Panc1 (cell line): Measurements from ENCODE around the gene ENTHD1. TPM values are rescaled to one million over a fixed set of nuclear protein-coding genes. Genes with fewer than 3 reads are reported as not detected.

Source experiments
- ATAC-seq: fragments of 200-7000 bp; cut with Tn5 transposase; 2 replicates; pipeline ENCODE4 v1.9.1; 2020; ENCODE audit warnings: mild to moderate bottlenecking, moderate library complexity
- BruUV-seq: library from RNA; stranded (reverse); fragments of 400-500 nt; replicated peaks from 2 replicates; lab custom pipeline; 2021; lab: Mats Ljungman, UMichigan
- CTCF ChIA-PET: fragments of 300-600 bp; sonication (Branson Sonifier 250); formaldehyde crosslinking; loops from one replicate; lab custom pipeline; 2022; ENCODE audit warnings: antibody characterized with exemption; lab: Charles Lee
- POLR2A ChIA-PET: fragments of 300-600 bp; sonication (Branson Sonifier 250); formaldehyde crosslinking; loops from one replicate; lab custom pipeline; 2022; ENCODE audit warnings: antibody characterized with exemption; lab: Charles Lee
- DNase-seq: peaks from one replicate; pipeline ENCODE4 v3.0.0-alpha.2; 2010; ENCODE audit warnings: low read depth, low spot score
- H3K27ac ChIP-seq: 2 replicates; pipeline ENCODE4 v1.5.1; 2011; ENCODE audit warnings: mild to moderate bottlenecking, low read length, inconsistent platforms
- H3K27me3 ChIP-seq: fragments of 200-500 bp; sonication (Bioruptor generic); 2 replicates; pipeline ENCODE4 v1.6.0; 2014; ENCODE audit warnings: low read length, inconsistent platforms; ENCODE audit not compliant: control insufficient read depth, insufficient read depth
- H3K36me3 ChIP-seq: fragments of 200-500 bp; sonication (Bioruptor generic); 2 replicates; pipeline ENCODE4 v1.5.1; 2014; ENCODE audit warnings: inconsistent platforms, mild to moderate bottlenecking, low read length, moderate library complexity; ENCODE audit not compliant: control insufficient read depth, insufficient read depth
- H3K4me1 ChIP-seq: 2 replicates; pipeline ENCODE4 v1.5.1; 2011; ENCODE audit warnings: inconsistent platforms, mild to moderate bottlenecking, low read length, moderate library complexity; ENCODE audit not compliant: control insufficient read depth, insufficient read depth
- H3K4me3 ChIP-seq, 2 experiments: 2 replicates each; pipeline ENCODE4 v1.5.1; 2011 to 2012; ENCODE audit warnings: low read depth in 2 of 2, low read length in 2 of 2, mild to moderate bottlenecking in 2 of 2, inconsistent platforms in 1 of 2, moderate library complexity in 1 of 2
- H3K9me3 ChIP-seq: fragments of 200-500 bp; sonication (Bioruptor generic); 2 replicates; pipeline ENCODE4 v1.5.1; 2014; ENCODE audit warnings: low read depth, mild to moderate bottlenecking, inconsistent platforms, low read length, moderate library complexity; ENCODE audit not compliant: control insufficient read depth, insufficient read depth
- POLR2AphosphoS5 ChIP-seq: IDR thresholded peaks from 2 replicates; pipeline ENCODE4 v1.6.1; 2012; ENCODE audit warnings: mild to moderate bottlenecking, low read depth, low read length, moderate library complexity
- SIN3A ChIP-seq: IDR thresholded peaks from 2 replicates; pipeline ENCODE4 v1.6.1; 2012; ENCODE audit warnings: low read depth, mild to moderate bottlenecking, low read length, moderate library complexity, borderline replicate concordance; ENCODE audit not compliant: insufficient read depth
- TCF7L2 ChIP-seq: IDR thresholded peaks from 2 replicates; pipeline ENCODE4 v1.6.1; 2011; ENCODE audit warnings: mild to moderate bottlenecking, low read depth, low read length, inconsistent platforms
- in situ Hi-C: cut with HindIII; loops from 2 replicates; pipeline ENCODE4 v1.10.0; 2016; ENCODE audit warnings: low sequenced_read_pairs, low pct_unique_long_range_greater_than_20kb
- intact Hi-C: fragments of 100-400 bp; cut with micrococcal nuclease; formaldehyde crosslinking; loops from one replicate; pipeline ENCODE4 v1.10.0; 2022; ENCODE audit not compliant: unreplicated experiment
- total RNA-seq: library from RNA; stranded (reverse); gene quantifications from one replicate; pipeline ENCODE4 v1.2.1, GENCODE V29; 2021; ENCODE audit not compliant: unreplicated experiment
- TF ChIP-seq, protein P1 (sequence below), 2 experiments: IDR thresholded peaks; 2 replicates each; pipeline ENCODE4 v1.6.1; 2011 to 2012; ENCODE audit warnings: low read depth in 2 of 2, control low read depth in 1 of 2, low read length in 1 of 2, mild to moderate bottlenecking in 1 of 2, moderate library complexity in 1 of 2; ENCODE audit not compliant: insufficient read depth in 1 of 2
- TF ChIP-seq, protein P2 (sequence below): fragments of 450-650 bp; IDR thresholded peaks from 2 replicates; pipeline ENCODE4 v1.5.1; 2017; ENCODE audit warnings: mild to moderate bottlenecking

ENTHD1 gene
- total RNA-seq, 1 experiment from 2014 or later: not detected

- no peaks in the 10 kb centered on the region for H3K36me3 ChIP-seq
- no peak for TF ChIP-seq POLR2AphosphoS5
- no peak for TF ChIP-seq TCF7L2
- TF ChIP-seq, protein P1, sequence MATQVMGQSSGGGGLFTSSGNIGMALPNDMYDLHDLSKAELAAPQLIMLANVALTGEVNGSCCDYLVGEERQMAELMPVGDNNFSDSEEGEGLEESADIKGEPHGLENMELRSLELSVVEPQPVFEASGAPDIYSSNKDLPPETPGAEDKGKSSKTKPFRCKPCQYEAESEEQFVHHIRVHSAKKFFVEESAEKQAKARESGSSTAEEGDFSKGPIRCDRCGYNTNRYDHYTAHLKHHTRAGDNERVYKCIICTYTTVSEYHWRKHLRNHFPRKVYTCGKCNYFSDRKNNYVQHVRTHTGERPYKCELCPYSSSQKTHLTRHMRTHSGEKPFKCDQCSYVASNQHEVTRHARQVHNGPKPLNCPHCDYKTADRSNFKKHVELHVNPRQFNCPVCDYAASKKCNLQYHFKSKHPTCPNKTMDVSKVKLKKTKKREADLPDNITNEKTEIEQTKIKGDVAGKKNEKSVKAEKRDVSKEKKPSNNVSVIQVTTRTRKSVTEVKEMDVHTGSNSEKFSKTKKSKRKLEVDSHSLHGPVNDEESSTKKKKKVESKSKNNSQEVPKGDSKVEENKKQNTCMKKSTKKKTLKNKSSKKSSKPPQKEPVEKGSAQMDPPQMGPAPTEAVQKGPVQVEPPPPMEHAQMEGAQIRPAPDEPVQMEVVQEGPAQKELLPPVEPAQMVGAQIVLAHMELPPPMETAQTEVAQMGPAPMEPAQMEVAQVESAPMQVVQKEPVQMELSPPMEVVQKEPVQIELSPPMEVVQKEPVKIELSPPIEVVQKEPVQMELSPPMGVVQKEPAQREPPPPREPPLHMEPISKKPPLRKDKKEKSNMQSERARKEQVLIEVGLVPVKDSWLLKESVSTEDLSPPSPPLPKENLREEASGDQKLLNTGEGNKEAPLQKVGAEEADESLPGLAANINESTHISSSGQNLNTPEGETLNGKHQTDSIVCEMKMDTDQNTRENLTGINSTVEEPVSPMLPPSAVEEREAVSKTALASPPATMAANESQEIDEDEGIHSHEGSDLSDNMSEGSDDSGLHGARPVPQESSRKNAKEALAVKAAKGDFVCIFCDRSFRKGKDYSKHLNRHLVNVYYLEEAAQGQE (IDR thresholded peaks at IDR 0.05; ENCODE audit: insufficient read depth in 1 of 2, low read depth in 2 of 2, low read length in 1 of 2): no peak
- DNase-seq (no peak), ATAC-seq (no peak)
- no peaks in the 10 kb centered on the region for H3K9me3 ChIP-seq
- peaks cover 3% of the 10 kb centered on the region; the same call in 1 of the 2 replicates for H3K27me3 ChIP-seq
- no peak overlapping the region for H3K27ac ChIP-seq
- intact Hi-C loops: no loop called here
- ChIA-PET CTCF (no interaction called here), POLR2A (no interaction called here)
- H3K4me1 ChIP-seq: no peaks in the 10 kb centered on the region
- in situ Hi-C loops: no loop called here
- BruUV-seq: no TSS peak
- no peak overlapping the region for H3K4me3 ChIP-seq
Observed at GRCh38 chr22:39913321-39913720, 19.8 kb upstream of the ENTHD1 start.

DNA sequence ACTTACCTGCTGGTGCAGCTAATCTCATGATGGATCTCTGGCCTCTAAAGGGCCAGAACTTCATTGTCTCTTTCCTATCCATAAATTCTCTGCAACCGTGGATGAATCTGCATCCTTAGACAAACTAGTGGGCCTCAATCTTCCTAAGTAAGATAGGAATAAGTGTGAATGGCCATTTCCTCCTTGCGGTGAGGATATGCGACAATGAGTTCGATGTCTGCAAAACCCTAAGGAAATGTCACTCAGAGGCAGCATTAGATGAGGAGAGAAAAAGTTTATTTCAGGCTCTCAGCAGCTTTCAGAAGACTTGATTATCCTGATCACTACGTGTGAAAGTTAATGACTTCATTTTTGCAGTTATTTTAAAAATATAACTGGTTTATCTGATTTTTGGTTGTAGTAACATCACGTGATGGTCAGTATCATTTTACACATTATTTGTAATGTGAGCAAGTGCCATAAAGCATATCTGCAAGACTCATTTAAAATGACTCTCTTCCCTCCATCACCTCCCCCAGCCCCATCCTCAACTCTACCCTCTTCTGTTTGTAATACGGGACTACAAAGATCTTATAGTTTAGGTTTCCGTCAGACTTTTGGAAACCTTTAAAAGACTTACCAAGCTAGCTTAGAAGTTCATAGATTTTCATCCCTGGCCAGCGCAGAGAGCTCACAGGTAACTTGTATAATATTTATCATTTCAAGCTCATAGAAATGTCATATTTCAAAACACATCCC lies 17.5 kb upstream of the ENTHD1 start:
- DNase-seq (no peak), ATAC-seq (no peak)
- Histone ChIP-seq H3K9me3 (no peaks in the 10 kb centered on the region), H3K27me3 (peaks cover 3% of the 10 kb centered on the region; the same call in 1 of the 2 replicates), H3K4me3 (no peak overlapping the region), H3K36me3 (no peaks in the 10 kb centered on the region), H3K27ac (no peak overlapping the region), H3K4me1 (no peaks in the 10 kb centered on the region)
- no TSS peak for BruUV-seq
- TF ChIP-seq, protein P2, sequence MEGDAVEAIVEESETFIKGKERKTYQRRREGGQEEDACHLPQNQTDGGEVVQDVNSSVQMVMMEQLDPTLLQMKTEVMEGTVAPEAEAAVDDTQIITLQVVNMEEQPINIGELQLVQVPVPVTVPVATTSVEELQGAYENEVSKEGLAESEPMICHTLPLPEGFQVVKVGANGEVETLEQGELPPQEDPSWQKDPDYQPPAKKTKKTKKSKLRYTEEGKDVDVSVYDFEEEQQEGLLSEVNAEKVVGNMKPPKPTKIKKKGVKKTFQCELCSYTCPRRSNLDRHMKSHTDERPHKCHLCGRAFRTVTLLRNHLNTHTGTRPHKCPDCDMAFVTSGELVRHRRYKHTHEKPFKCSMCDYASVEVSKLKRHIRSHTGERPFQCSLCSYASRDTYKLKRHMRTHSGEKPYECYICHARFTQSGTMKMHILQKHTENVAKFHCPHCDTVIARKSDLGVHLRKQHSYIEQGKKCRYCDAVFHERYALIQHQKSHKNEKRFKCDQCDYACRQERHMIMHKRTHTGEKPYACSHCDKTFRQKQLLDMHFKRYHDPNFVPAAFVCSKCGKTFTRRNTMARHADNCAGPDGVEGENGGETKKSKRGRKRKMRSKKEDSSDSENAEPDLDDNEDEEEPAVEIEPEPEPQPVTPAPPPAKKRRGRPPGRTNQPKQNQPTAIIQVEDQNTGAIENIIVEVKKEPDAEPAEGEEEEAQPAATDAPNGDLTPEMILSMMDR: no peak
- TF ChIP-seq, protein P1 (IDR thresholded peaks at IDR 0.05; ENCODE audit: insufficient read depth in 1 of 2, low read depth in 2 of 2, low read length in 1 of 2): no peak
- TF ChIP-seq POLR2AphosphoS5: no peak
- TF ChIP-seq SIN3A: no peak
- TF ChIP-seq TCF7L2: no peak
- ChIA-PET POLR2A (no interaction called here), CTCF (no interaction called here)
- intact Hi-C loops (no loop called here), in situ Hi-C loops (no loop called here)
